Upper lobe of left lung (tissue), 6 donors: ENCODE data around the gene LMBRD2. TPM values are rescaled to one million over a fixed set of nuclear protein-coding genes. Genes with fewer than 3 reads are reported as not detected.

Experiments used
- ATAC-seq, 2 donors: fragments of 200-7000 bp; cut with Tn5 transposase; one replicate each; pipeline ENCODE4 v1.9.1; 2022; ENCODE audit warnings: mild to moderate bottlenecking in 2 of 2, moderate library complexity in 2 of 2; ENCODE audit not compliant: low FRiP score in 2 of 2
- DNase-seq, 2 donors: peaks; one replicate each; pipeline ENCODE4 v3.0.0-alpha.2; 2019 to 2020
- H3K27ac ChIP-seq, 4 donors: fragments of 200-600 bp; sonication (generic); one replicate each; pipeline ENCODE4 v1.5.1; 2016 to 2019
- H3K27me3 ChIP-seq, 4 donors: fragments of 200-600 bp; sonication (generic); one replicate each; pipeline ENCODE4 v1.5.1; 2017 to 2019
- H3K36me3 ChIP-seq, 4 donors: fragments of 200-600 bp; sonication (generic); one replicate each; pipeline ENCODE4 v1.5.1; 2016 to 2019
- H3K4me1 ChIP-seq, 4 donors: fragments of 200-600 bp; sonication (generic); one replicate each; pipeline ENCODE4 v1.5.1; 2018 to 2019
- H3K4me3 ChIP-seq, 4 donors: fragments of 200-600 bp; sonication (generic); one replicate each; pipeline ENCODE4 v1.5.1; 2017 to 2019; ENCODE audit warnings: mild to moderate bottlenecking in 2 of 4, moderate library complexity in 1 of 4
- H3K9me3 ChIP-seq, 4 donors: fragments of 200-600 bp; sonication (generic); one replicate each; pipeline ENCODE4 v1.5.1; 2018 to 2019
- EP300 ChIP-seq, 4 donors: sonication (generic); formaldehyde crosslinking; IDR thresholded peaks; one replicate each; pipeline ENCODE4 v1.5.1; 2017; ENCODE audit warnings: antibody characterized with exemption in 4 of 4, control low read depth in 2 of 4
- POLR2A ChIP-seq, 4 donors: fragments of 450-650 bp; IDR thresholded peaks; one replicate each; pipeline ENCODE4 v1.5.1; 2016 to 2017; ENCODE audit warnings: antibody characterized with exemption in 4 of 4, mild to moderate bottlenecking in 2 of 4
- POLR2AphosphoS5 ChIP-seq, 2 donors: sonication (generic); formaldehyde crosslinking; IDR thresholded peaks; one replicate each; pipeline ENCODE4 v1.5.1; 2017; ENCODE audit warnings: antibody characterized with exemption in 2 of 2
- WGBS, 2 donors: methylation state at CpG; one replicate each; pipeline ENCODE4 v1.1.5; 2017 to 2018; 5-methylcytosine and 5-hydroxymethylcytosine counted together
- total RNA-seq, 6 donors: library from RNA; depleted of rRNA in 4 of 6; stranded (reverse); fragments of >200 nt in 4 of 6; gene quantifications; one replicate each; pipeline versions ENCODE4 v1.1.0 to v1.2.1, GENCODE V29; 2016 to 2021
- TF ChIP-seq, protein P1 (sequence below), 6 experiments: fragments of 450-650 bp in 4 of 6; fragments of 200-600 bp in 2 of 6; sonication (generic) in 2 of 6; IDR thresholded peaks; one replicate each; pipeline ENCODE4 v1.5.1; 2016 to 2019; ENCODE audit warnings: antibody characterized with exemption in 6 of 6
- donor health status: DM: no; HTN: no; CAD: no; lungs with moderate emphysema.
- donor health status: DM: no; HTN: yes; CAD: no; lungs with severe emphysema.

LMBRD2 gene
- total RNA-seq, 6 donors from 2014 or later: 3.8 to 27.0 (median 8.8) TPM

DNA sequence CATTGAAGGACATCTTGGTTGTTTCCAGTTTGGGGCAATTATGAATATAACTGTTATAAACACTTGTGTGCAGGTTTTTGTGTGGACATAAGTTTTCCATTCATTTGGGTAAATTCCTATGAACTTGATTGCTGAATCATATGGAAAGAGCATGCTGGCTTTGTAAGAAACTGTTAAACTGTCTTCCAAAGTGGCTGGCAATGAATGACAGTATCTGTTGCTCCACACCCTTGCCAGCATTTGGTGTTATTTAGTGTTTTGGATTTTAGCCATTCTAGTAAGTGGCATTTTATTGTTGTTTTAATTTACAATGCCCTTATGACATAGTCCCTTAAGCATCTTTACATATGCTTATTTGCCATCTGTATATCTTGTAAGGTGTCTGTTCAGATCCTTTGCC lies 55.2 kb downstream of the LMBRD2 start:
- TF ChIP-seq POLR2A (IDR thresholded peaks at IDR 0.05) (no peak), EP300 (IDR thresholded peaks at IDR 0.05) (no peak), POLR2AphosphoS5 (IDR thresholded peaks at IDR 0.05) (no peak)
- TF ChIP-seq, protein P1, sequence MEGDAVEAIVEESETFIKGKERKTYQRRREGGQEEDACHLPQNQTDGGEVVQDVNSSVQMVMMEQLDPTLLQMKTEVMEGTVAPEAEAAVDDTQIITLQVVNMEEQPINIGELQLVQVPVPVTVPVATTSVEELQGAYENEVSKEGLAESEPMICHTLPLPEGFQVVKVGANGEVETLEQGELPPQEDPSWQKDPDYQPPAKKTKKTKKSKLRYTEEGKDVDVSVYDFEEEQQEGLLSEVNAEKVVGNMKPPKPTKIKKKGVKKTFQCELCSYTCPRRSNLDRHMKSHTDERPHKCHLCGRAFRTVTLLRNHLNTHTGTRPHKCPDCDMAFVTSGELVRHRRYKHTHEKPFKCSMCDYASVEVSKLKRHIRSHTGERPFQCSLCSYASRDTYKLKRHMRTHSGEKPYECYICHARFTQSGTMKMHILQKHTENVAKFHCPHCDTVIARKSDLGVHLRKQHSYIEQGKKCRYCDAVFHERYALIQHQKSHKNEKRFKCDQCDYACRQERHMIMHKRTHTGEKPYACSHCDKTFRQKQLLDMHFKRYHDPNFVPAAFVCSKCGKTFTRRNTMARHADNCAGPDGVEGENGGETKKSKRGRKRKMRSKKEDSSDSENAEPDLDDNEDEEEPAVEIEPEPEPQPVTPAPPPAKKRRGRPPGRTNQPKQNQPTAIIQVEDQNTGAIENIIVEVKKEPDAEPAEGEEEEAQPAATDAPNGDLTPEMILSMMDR (IDR thresholded peaks at IDR 0.05): no peak
- DNase-seq (no peak), ATAC-seq (no peak)

GRCh38 chr5:36089989-36090388 lies 61.7 kb downstream of the LMBRD2 start:
- peaks cover 0 to 2% (median 0%) of the 10 kb centered on the region in 4 donors for H3K9me3 ChIP-seq
- no peak for ATAC-seq

More for the DNA sequence above, 55.2 kb downstream of the LMBRD2 start:
- Histone ChIP-seq H3K4me3 (no peak overlapping the region), H3K9me3 (no peaks in the 10 kb centered on the region), H3K36me3 (no peaks in the 10 kb centered on the region), H3K27me3 (no peaks in the 10 kb centered on the region), H3K27ac (no peak overlapping the region), H3K4me1 (no peaks in the 10 kb centered on the region)

DNA sequence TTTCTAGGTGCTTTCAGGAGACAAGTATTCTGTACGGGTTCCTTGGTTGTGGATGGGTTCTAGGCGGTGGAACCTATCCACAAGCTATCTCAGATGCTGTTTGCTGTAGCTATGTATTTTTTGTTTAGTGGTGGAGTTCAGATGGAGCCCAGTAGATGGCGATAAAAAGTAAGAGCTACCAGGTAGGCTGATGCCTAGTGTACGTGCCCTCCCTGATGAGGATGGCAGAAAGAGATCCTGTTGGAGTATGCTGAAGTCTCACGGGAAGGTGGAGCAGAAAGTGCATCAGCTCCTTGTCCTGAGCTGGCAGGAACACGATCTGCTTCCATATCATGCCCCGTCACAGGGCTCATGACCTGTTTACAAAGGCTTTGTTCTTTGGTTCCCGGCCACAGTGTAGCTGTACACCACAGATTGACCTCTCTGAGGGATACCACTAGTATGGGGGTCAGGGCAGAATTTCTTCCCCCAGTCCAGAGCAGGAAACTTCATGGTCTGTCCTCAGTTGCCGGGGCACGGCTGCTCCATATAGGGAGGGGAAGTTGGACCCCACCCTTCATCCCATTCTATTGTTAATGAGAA lies 72.4 kb downstream of the LMBRD2 start:
- peak; percentile 60 to 66 for ATAC-seq
- no peaks in the 10 kb centered on the region for H3K27me3 ChIP-seq
- peaks cover 0 to 5% (median 0%) of the 10 kb centered on the region in 4 donors for H3K4me1 ChIP-seq
- no peaks in the 10 kb centered on the region for H3K9me3 ChIP-seq
- DNase-seq: no peak
- no peaks in the 10 kb centered on the region for H3K36me3 ChIP-seq
- no peak for TF ChIP-seq POLR2A (IDR thresholded peaks at IDR 0.05)
- no peak for TF ChIP-seq POLR2AphosphoS5 (IDR thresholded peaks at IDR 0.05)
- TF ChIP-seq, protein P1 (IDR thresholded peaks at IDR 0.05): peak; percentile 33 to 61 (median 50)
- 9 to 28% methylated on average over 7 to 10 of the region's 10 CpGs for WGBS, 2 donors
- H3K27ac ChIP-seq: no peak overlapping the region
- no peak overlapping the region for H3K4me3 ChIP-seq

More at GRCh38 chr5:36089989-36090388, 61.7 kb downstream of the LMBRD2 start:
- Histone ChIP-seq H3K36me3 (no peaks in the 10 kb centered on the region), H3K4me1 (no peaks in the 10 kb centered on the region), H3K4me3 (no peak overlapping the region), H3K27ac (no peak overlapping the region), H3K27me3 (no peaks in the 10 kb centered on the region)
- 75 to 77% methylated on average over 2 of the region's 2 CpGs for WGBS, 2 donors
- no peak for DNase-seq
- TF ChIP-seq EP300 (IDR thresholded peaks at IDR 0.05): no peak
- TF ChIP-seq POLR2AphosphoS5 (IDR thresholded peaks at IDR 0.05): no peak
- TF ChIP-seq, protein P1 (IDR thresholded peaks at IDR 0.05): no peak
- TF ChIP-seq POLR2A (IDR thresholded peaks at IDR 0.05): no peak

- no peak overlapping the region for H3K27ac ChIP-seq
- peaks cover 0 to 5% (median 0%) of the 10 kb centered on the region in 4 donors for H3K4me1 ChIP-seq
- WGBS, 2 donors: 67 to 80% methylated on average over 10 of the region's 10 CpGs
- no peak overlapping the region for H3K4me3 ChIP-seq
- no peak for ATAC-seq
- H3K9me3 ChIP-seq: no peaks in the 10 kb centered on the region
- H3K27me3 ChIP-seq: no peaks in the 10 kb centered on the region
- TF ChIP-seq POLR2AphosphoS5 (IDR thresholded peaks at IDR 0.05): no peak
- TF ChIP-seq EP300 (IDR thresholded peaks at IDR 0.05): no peak
- TF ChIP-seq POLR2A (IDR thresholded peaks at IDR 0.05): no peak
- TF ChIP-seq, protein P1 (IDR thresholded peaks at IDR 0.05): no peak
- H3K36me3 ChIP-seq: no peaks in the 10 kb centered on the region
- peak in 1 of 2 donors; percentile 58 for DNase-seq
Observed at GRCh38 chr5:36078430-36078829, 73.3 kb downstream of the LMBRD2 start.
